ENCODE results near the gene NEK8. TPM values are rescaled to one million over a fixed set of nuclear protein-coding genes. Genes with fewer than 3 reads are reported as not detected.
A peak's percentile ranks its signal among the peaks of the same experiment; 100 is the strongest.

The NEK8 gene
- total and polyA plus RNA-seq, 9 of the 15 experiments (the other 6 are each of a cell fraction or from before 2014, with no cell fraction given): 0.98 to 16.6 (median 4.6) TPM

GRCh38 chr17:28725166-28725659 lies 3.4 kb upstream of the NEK8 start (continued):
- TF ChIP-seq ZSCAN29 (IDR thresholded peaks at IDR 0.05): peak; percentile 50; the same call in 1 of the 2 replicates
- no peak for TF ChIP-seq SMC3 (conservative IDR thresholded peaks at IDR 0.05; ENCODE audit: insufficient read depth, low read depth, low read length)
- TF ChIP-seq POLR2AphosphoS2 (IDR thresholded peaks at IDR 0.05; ENCODE audit: low read length): peak; percentile 90
- peak in 1 of 2 experiments; percentile 21; a peak in 2 of 4 replicates for TF ChIP-seq HDAC1 (IDR thresholded peaks at IDR 0.05)
- no peak for TF ChIP-seq PTTG1 (tag; IDR thresholded peaks at IDR 0.05; ENCODE audit: low read depth)
- TF ChIP-seq SRSF3 (IDR thresholded peaks at IDR 0.05; ENCODE audit: insufficient read depth, low read length): no peak
- TF ChIP-seq, protein P1, sequence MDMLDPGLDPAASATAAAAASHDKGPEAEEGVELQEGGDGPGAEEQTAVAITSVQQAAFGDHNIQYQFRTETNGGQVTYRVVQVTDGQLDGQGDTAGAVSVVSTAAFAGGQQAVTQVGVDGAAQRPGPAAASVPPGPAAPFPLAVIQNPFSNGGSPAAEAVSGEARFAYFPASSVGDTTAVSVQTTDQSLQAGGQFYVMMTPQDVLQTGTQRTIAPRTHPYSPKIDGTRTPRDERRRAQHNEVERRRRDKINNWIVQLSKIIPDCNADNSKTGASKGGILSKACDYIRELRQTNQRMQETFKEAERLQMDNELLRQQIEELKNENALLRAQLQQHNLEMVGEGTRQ (CRISPR knock-in tag; IDR thresholded peaks at IDR 0.05): no peak
- no peak for TF ChIP-seq SRSF9 (IDR thresholded peaks at IDR 0.05; ENCODE audit: borderline replicate concordance, low read depth, low read length)
- TF ChIP-seq CTCFL (IDR thresholded peaks at IDR 0.05; ENCODE audit: borderline replicate concordance, insufficient read depth, low read depth, low read length, poor library complexity, severe bottlenecking): peak; percentile 60
- TF ChIP-seq TRIM24 (IDR thresholded peaks at IDR 0.05): no peak
- TF ChIP-seq ZNF436 (CRISPR knock-in tag; IDR thresholded peaks at IDR 0.05): peak; percentile 32; the same call in 1 of the 2 replicates
- TF ChIP-seq POLR3G (IDR thresholded peaks at IDR 0.05; ENCODE audit: extremely low read depth, insufficient read length, insufficient replicate concordance): no peak
- no peak for TF ChIP-seq NELFE (IDR thresholded peaks at IDR 0.05; ENCODE audit: insufficient read depth, insufficient read length)
- TF ChIP-seq ZNF263 (CRISPR knock-in tag; IDR thresholded peaks at IDR 0.05; ENCODE audit: borderline replicate concordance): 0 out of 2 replicates have a peak, but pooled peaks have one; percentile 10
- no peak for TF ChIP-seq ELK1 (CRISPR knock-in tag; IDR thresholded peaks at IDR 0.05)
- no peak for TF ChIP-seq NFIX (CRISPR knock-in tag; IDR thresholded peaks at IDR 0.05; ENCODE audit: low read depth)
- TF ChIP-seq, protein P2, sequence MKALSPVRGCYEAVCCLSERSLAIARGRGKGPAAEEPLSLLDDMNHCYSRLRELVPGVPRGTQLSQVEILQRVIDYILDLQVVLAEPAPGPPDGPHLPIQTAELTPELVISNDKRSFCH (CRISPR knock-in tag; IDR thresholded peaks at IDR 0.05): no peak
- TF ChIP-seq, protein P2 (tag; IDR thresholded peaks at IDR 0.05): 0 out of 2 replicates have a peak, but pooled peaks have one; percentile 19
- no peak for TF ChIP-seq RBM22 (IDR thresholded peaks at IDR 0.05; ENCODE audit: low read depth, low read length, poor library complexity, severe bottlenecking)
- TF ChIP-seq RFX7 (CRISPR knock-in tag; IDR thresholded peaks at IDR 0.05): peak; percentile 56
- no peak for TF ChIP-seq GTF2A2 (tag; IDR thresholded peaks at IDR 0.05)
- TF ChIP-seq, protein P3, sequence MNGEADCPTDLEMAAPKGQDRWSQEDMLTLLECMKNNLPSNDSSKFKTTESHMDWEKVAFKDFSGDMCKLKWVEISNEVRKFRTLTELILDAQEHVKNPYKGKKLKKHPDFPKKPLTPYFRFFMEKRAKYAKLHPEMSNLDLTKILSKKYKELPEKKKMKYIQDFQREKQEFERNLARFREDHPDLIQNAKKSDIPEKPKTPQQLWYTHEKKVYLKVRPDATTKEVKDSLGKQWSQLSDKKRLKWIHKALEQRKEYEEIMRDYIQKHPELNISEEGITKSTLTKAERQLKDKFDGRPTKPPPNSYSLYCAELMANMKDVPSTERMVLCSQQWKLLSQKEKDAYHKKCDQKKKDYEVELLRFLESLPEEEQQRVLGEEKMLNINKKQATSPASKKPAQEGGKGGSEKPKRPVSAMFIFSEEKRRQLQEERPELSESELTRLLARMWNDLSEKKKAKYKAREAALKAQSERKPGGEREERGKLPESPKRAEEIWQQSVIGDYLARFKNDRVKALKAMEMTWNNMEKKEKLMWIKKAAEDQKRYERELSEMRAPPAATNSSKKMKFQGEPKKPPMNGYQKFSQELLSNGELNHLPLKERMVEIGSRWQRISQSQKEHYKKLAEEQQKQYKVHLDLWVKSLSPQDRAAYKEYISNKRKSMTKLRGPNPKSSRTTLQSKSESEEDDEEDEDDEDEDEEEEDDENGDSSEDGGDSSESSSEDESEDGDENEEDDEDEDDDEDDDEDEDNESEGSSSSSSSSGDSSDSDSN (IDR thresholded peaks at IDR 0.05; ENCODE audit: borderline replicate concordance in 1 of 2, low read depth in 2 of 2, low read length in 2 of 2): no peak

Measured in K562 (cell line).